B cell (primary cell): ENCODE data around the gene TLR10. TPM values are rescaled to one million over a fixed set of nuclear protein-coding genes. Genes with fewer than 3 reads are reported as not detected.

Experiments
- ATAC-seq: fragments of 200-7000 bp; cut with Tn5 transposase; one replicate; pipeline ENCODE4 v1.10.0; 2021; ENCODE audit warnings: low read depth, mild to moderate bottlenecking, moderate number of reproducible peaks, moderate library complexity
- CTCF ChIA-PET: fragments of 350-600 bp; sonication (Branson Sonifier 250); formaldehyde crosslinking; loops from one replicate; lab custom pipeline; 2021; ENCODE audit warnings: antibody characterized with exemption, inconsistent platforms; lab: Charles Lee
- POLR2A ChIA-PET: fragments of 350-600 bp; sonication (Branson Sonifier 250); formaldehyde crosslinking; loops from one replicate; lab custom pipeline; 2021; ENCODE audit warnings: antibody characterized with exemption; lab: Charles Lee
- DNase-seq: peaks from one replicate; pipeline ENCODE4 v3.0.0; 2013
- H2AFZ ChIP-seq: 2 replicates; pipeline ENCODE4 v1.6.1; 2012; ENCODE audit warnings: mild to moderate bottlenecking, low read depth, low read length; ENCODE audit not compliant: insufficient read depth, poor library complexity, severe bottlenecking
- H3K27ac ChIP-seq, 2 donors: 1 replicate in 1 of 2; 2 replicates in 1 of 2; pipeline ENCODE4 v1.5.1; 2012 to 2013; ENCODE audit warnings: low read length in 2 of 2, mild to moderate bottlenecking in 2 of 2, moderate library complexity in 1 of 2
- H3K27me3 ChIP-seq, 4 experiments: fragments of 200-600 bp in 1 of 4; sonication (generic) in 1 of 4; replicated peaks in 1 of 4; 1 replicate in 2 of 4; 2 replicates in 2 of 4; pipeline versions ENCODE4 v1.6.1 to v1.7.0; 2013 to 2016; ENCODE audit warnings: low read length in 3 of 4, mild to moderate bottlenecking in 2 of 4, mixed read lengths in 1 of 4, moderate library complexity in 1 of 4; ENCODE audit not compliant: insufficient read depth in 4 of 4, control insufficient read depth in 3 of 4; ENCODE audit errors: control extremely low read depth in 1 of 4
- H3K36me3 ChIP-seq, 2 experiments: replicated peaks in 1 of 2; 1 replicate in 1 of 2; 2 replicates in 1 of 2; pipeline versions ENCODE4 v1.6.1 to v1.7.1; 2013; ENCODE audit warnings: low read length in 1 of 2; ENCODE audit not compliant: insufficient read depth in 2 of 2, control insufficient read depth in 1 of 2; ENCODE audit errors: control extremely low read depth in 1 of 2, extremely low read depth in 1 of 2
- H3K4me1 ChIP-seq, 2 donors: fragments of 200-600 bp in 1 of 2; sonication (generic) in 1 of 2; 1 replicate in 1 of 2; 2 replicates in 1 of 2; pipeline versions ENCODE4 v1.5.1 to v1.6.1; 2013 to 2017; ENCODE audit warnings: low read length in 2 of 2; ENCODE audit not compliant: control insufficient read depth in 2 of 2, insufficient read depth in 2 of 2
- H3K4me2 ChIP-seq: replicated peaks from 2 replicates; pipeline ENCODE3; 2012; ENCODE audit warnings: mild to moderate bottlenecking, low read depth, low read length; ENCODE audit not compliant: poor library complexity, severe bottlenecking
- H3K4me3 ChIP-seq, 5 experiments: fragments of 200-600 bp in 1 of 5; sonication (generic) in 1 of 5; 1 replicate in 3 of 5; 2 replicates in 2 of 5; pipeline versions ENCODE4 v1.5.1 to v1.7.0; 2011 to 2016; ENCODE audit warnings: low read length in 4 of 5, mild to moderate bottlenecking in 4 of 5, low read depth in 2 of 5, control low read depth in 1 of 5, moderate library complexity in 1 of 5; ENCODE audit not compliant: insufficient read depth in 1 of 5; ENCODE audit errors: control extremely low read depth in 1 of 5, extremely low read depth in 1 of 5
- H3K79me2 ChIP-seq: fragments of 200-600 bp; sonication (generic); one replicate; pipeline ENCODE4 v1.6.0; 2016; ENCODE audit warnings: low read length; ENCODE audit not compliant: control insufficient read depth, insufficient read depth
- H3K9ac ChIP-seq: fragments of 200-600 bp; sonication (generic); 2 replicates; pipeline ENCODE4 v1.6.1; 2017; ENCODE audit warnings: mild to moderate bottlenecking, low read length, moderate library complexity
- H3K9me3 ChIP-seq, 3 donors: one replicate each; pipeline versions ENCODE4 v1.6.1 to v1.7.1; 2013; ENCODE audit warnings: low read length in 2 of 3; ENCODE audit not compliant: control insufficient read depth in 2 of 3, insufficient read depth in 1 of 3; ENCODE audit errors: control extremely low read depth in 1 of 3
- H4K20me1 ChIP-seq: 2 replicates; pipeline ENCODE4 v1.6.0; 2012; ENCODE audit warnings: mild to moderate bottlenecking, low read length; ENCODE audit not compliant: insufficient read depth, control insufficient read depth, poor library complexity, severe bottlenecking
- H3K27ac Mint-ChIP-seq: one replicate; pipeline ENCODE4 v1.8.0; 2021; ENCODE audit warnings: mixed read lengths
- H3K27me3 Mint-ChIP-seq: one replicate; pipeline ENCODE4 v1.8.0; 2021; ENCODE audit warnings: mixed read lengths
- H3K4me1 Mint-ChIP-seq: one replicate; pipeline ENCODE4 v1.8.0; 2021; ENCODE audit warnings: mixed read lengths
- H3K4me3 Mint-ChIP-seq: one replicate; pipeline ENCODE4 v1.8.0; 2021; ENCODE audit warnings: mixed read lengths
- H3K9me3 Mint-ChIP-seq: one replicate; pipeline ENCODE4 v1.8.0; 2022; ENCODE audit warnings: mixed read lengths; ENCODE audit not compliant: insufficient read depth
- CTCF ChIP-seq: fragments of 200-600 bp; IDR thresholded peaks from one replicate; pipeline ENCODE4 v1.8.0; 2022; ENCODE audit warnings: antibody characterized with exemption, mild to moderate bottlenecking
- EZH2 ChIP-seq: IDR thresholded peaks from 2 replicates; pipeline ENCODE4 v1.6.1; 2012; ENCODE audit warnings: borderline replicate concordance, low read depth, mild to moderate bottlenecking, moderate library complexity, low read length; ENCODE audit not compliant: insufficient read depth, poor library complexity, severe bottlenecking
- WGBS: methylation state at CpG from one replicate; pipeline ENCODE4 v1.1.5; 2013; ENCODE audit warnings: missing lambda C conversion rate; ENCODE audit not compliant: insufficient coverage; 5-methylcytosine and 5-hydroxymethylcytosine counted together
- intact Hi-C: fragments of 100-400 bp; cut with micrococcal nuclease; formaldehyde crosslinking; loops from one replicate; pipeline ENCODE4 v1.10.0; 2022
- polyA plus RNA-seq: library from polyadenylated mRNA; depleted of rRNA; stranded (reverse); fragments of >200 nt; gene quantifications from 2 replicates; pipeline ENCODE4 v1.2.3, GENCODE V29; 2012
- total RNA-seq, 2 donors: library from RNA; stranded (reverse); fragments of 120-200 nt in 1 of 2; gene quantifications; 1 replicate in 1 of 2; 2 replicates in 1 of 2; pipeline versions ENCODE4 v1.2.3 to v1.2.4, GENCODE V29; 2013 to 2022

Gene TLR10
- total and polyA plus RNA-seq, 2 donors (not counting 1 experiment from before 2014, with no cell fraction given), result 48.0 to 51.5 TPM

GRCh38 chr4:38765382-38765781 lies 17.4 kb downstream of the TLR10 start:
- Histone ChIP-seq H3K79me2 (peaks cover 73% of the 10 kb centered on the region), H2AFZ (no peak overlapping the region), H4K20me1 (no peaks in the 10 kb centered on the region), H3K27ac (no peak overlapping the region), H3K4me2 (no peak overlapping the region), H3K36me3 (peaks cover 3 to 4% of the 10 kb centered on the region in 2 experiments), H3K9me3 (peaks cover 2 to 16% (median 8%) of the 10 kb centered on the region in 3 donors), H3K9ac (no peak overlapping the region), H3K4me3 (no peak overlapping the region), H3K4me1 (peaks cover 74 to 79% of the 10 kb centered on the region in 2 donors), H3K27me3 (no peaks in the 10 kb centered on the region)
- Mint-ChIP-seq H3K4me3 (peak overlapping the region; percentile 6), H3K9me3 (peaks cover 2% of the 10 kb centered on the region), H3K27ac (peak overlapping the region; percentile 51), H3K27me3 (no peaks in the 10 kb centered on the region), H3K4me1 (peaks cover 88% of the 10 kb centered on the region)
- DNase-seq (no peak), ATAC-seq (no peak)
- intact Hi-C loops, result loop anchor here (10.0 kb wide), 1 partner anchor 1539 kb away; no protein-coding TSS in a partner anchor
- CTCF ChIA-PET, result interaction anchor here (0.7 to 19.2 kb wide), 7 partner anchors 18 to 370 kb away, joined by 3 to 620 read pairs (median 117); partner anchors contain the start of genes TLR1, TLR10 and TLR6
- POLR2A ChIA-PET, result interaction anchor here (1.6 kb wide), 1 partner anchor 17 kb away, joined by 7 read pairs; the partner anchor contains the start of gene TLR10
- WGBS, result no CpG with 5 or more reads among the region's 3 CpGs
- no peak for TF ChIP-seq EZH2
- TF ChIP-seq CTCF, result no peak

GRCh38 chr4:38764277-38764676 lies 18.5 kb downstream of the TLR10 start:
- intact Hi-C loops, result loop anchor here (1.0 to 10.0 kb wide), 3 partner anchors 8 to 1541 kb away; partner anchors contain the start of gene SMIM14
- Mint-ChIP-seq H3K4me3 (peak overlapping the region; percentile 57), H3K27me3 (no peaks in the 10 kb centered on the region), H3K27ac (peak overlapping the region; percentile 87), H3K4me1 (peaks cover 86% of the 10 kb centered on the region), H3K9me3 (peaks cover 2% of the 10 kb centered on the region)
- peaks cover 65% of the 10 kb centered on the region for H3K79me2 ChIP-seq
- H2AFZ ChIP-seq, result no peak overlapping the region
- ChIA-PET POLR2A (interaction anchor here (5.6 kb wide), 1 partner anchor 19 kb away, joined by 110 read pairs; the partner anchor contains the start of gene TLR10), CTCF (interaction anchor here (0.6 to 19.2 kb wide), 6 partner anchors 19 to 702 kb away, joined by 3 to 620 read pairs (median 144); partner anchors contain the start of genes TLR1, TLR10 and TLR6)
- H3K4me1 ChIP-seq, result peaks cover 78 to 80% of the 10 kb centered on the region in 2 donors
- WGBS, result 57% methylated on average over 1 of the region's 3 CpGs
- H3K4me2 ChIP-seq, result peak overlapping the region; percentile 73
- H4K20me1 ChIP-seq, result no peaks in the 10 kb centered on the region
- peak overlapping the region; percentile 91 to 95 for H3K27ac ChIP-seq
- peaks cover 3 to 4% of the 10 kb centered on the region in 2 experiments for H3K36me3 ChIP-seq
- ATAC-seq (no peak), DNase-seq (peak; percentile 34)
- no peak overlapping the region for H3K9ac ChIP-seq
- H3K9me3 ChIP-seq, result peaks cover 2 to 16% (median 8%) of the 10 kb centered on the region in 3 donors
- TF ChIP-seq CTCF, result no peak
- TF ChIP-seq EZH2, result no peak
- H3K4me3 ChIP-seq, result peak overlapping the region in 1 of 5 experiments; percentile 21
- H3K27me3 ChIP-seq, result no peaks in the 10 kb centered on the region
